Body of pancreas (tissue), 4 donors: ENCODE measurements around the gene LPAR1. TPM values are rescaled to one million over a fixed set of nuclear protein-coding genes. Genes with fewer than 3 reads are reported as not detected.

Experiments
- ATAC-seq: fragments of 150-250 bp; one replicate; pipeline ENCODE4 v1.9.1; 2016
- DNase-seq, 4 donors: peaks; one replicate each; pipeline ENCODE4 v3.0.0-alpha.2; 2019
- H3K27ac ChIP-seq, 4 donors: fragments of 200-600 bp; sonication (generic); 1 replicate in 3 of 4; 2 replicates in 1 of 4; pipeline versions ENCODE4 v1.5.1 to v1.6.1; 2016 to 2019; ENCODE audit warnings: mild to moderate bottlenecking in 1 of 4, mixed read lengths in 1 of 4, moderate library complexity in 1 of 4
- H3K27me3 ChIP-seq, 2 donors: fragments of 200-600 bp; sonication (generic); one replicate each; pipeline ENCODE4 v1.6.0; 2016; ENCODE audit warnings: mild to moderate bottlenecking in 1 of 2
- H3K36me3 ChIP-seq, 2 donors: fragments of 200-600 bp; sonication (generic); replicated peaks in 1 of 2; 2 replicates each; pipeline ENCODE4 v1.5.1; 2016; ENCODE audit warnings: low read depth in 2 of 2; ENCODE audit not compliant: insufficient read depth in 1 of 2
- H3K4me1 ChIP-seq: fragments of 200-600 bp; sonication (generic); one replicate; pipeline ENCODE4 v1.6.0; 2016
- H3K4me3 ChIP-seq, 2 donors: fragments of 200-600 bp; sonication (generic); 1 replicate in 1 of 2; 2 replicates in 1 of 2; pipeline ENCODE4 v1.5.1; 2016 to 2019
- H3K9me3 ChIP-seq, 3 donors: fragments of 200-600 bp; sonication (generic); 1 replicate in 2 of 3; 2 replicates in 1 of 3; pipeline ENCODE4 v1.5.1; 2016
- CTCF ChIP-seq, 7 experiments: fragments of 450-650 bp in 4 of 7; fragments of 200-600 bp in 3 of 7; sonication (generic) in 3 of 7; IDR thresholded peaks; one replicate each; pipeline ENCODE4 v1.5.1; 2016 to 2019; ENCODE audit warnings: antibody characterized with exemption in 7 of 7
- POLR2A ChIP-seq, 3 donors: fragments of 450-650 bp; IDR thresholded peaks; one replicate each; pipeline ENCODE4 v1.6.1; 2016; ENCODE audit warnings: antibody characterized with exemption in 3 of 3, mild to moderate bottlenecking in 2 of 3
- WGBS, 2 donors: methylation state at CpG; one replicate each; pipeline ENCODE4 v1.1.5; 2017; 5-methylcytosine and 5-hydroxymethylcytosine counted together
- intact Hi-C: fragments of 100-400 bp; cut with DNase I; formaldehyde crosslinking; loops from one replicate; pipeline ENCODE4 v1.15.1; 2023
- total RNA-seq, 2 donors: library from RNA; depleted of rRNA; stranded (reverse); fragments of >200 nt; gene quantifications; one replicate each; pipeline ENCODE4 v1.1.0, GENCODE V29; 2016

The LPAR1 gene
- total RNA-seq, 2 donors from 2014 or later: 10.9 to 13.0 TPM

GRCh38 chr9:111065414-111065813 is 27.1 kb upstream of the LPAR1 start:
- intact Hi-C loops: no loop called here

GRCh38 chr9:111064160-111064837 is 26.0 kb upstream of the LPAR1 start:
- Histone ChIP-seq H3K4me1 (no peaks in the 10 kb centered on the region), H3K36me3 (no peaks in the 10 kb centered on the region), H3K27me3 (no peaks in the 10 kb centered on the region), H3K9me3 (no peaks in the 10 kb centered on the region), H3K4me3 (no peak overlapping the region), H3K27ac (no peak overlapping the region)
- intact Hi-C loops: no loop called here
- DNase-seq: no peak
- TF ChIP-seq POLR2A (IDR thresholded peaks at IDR 0.05): no peak
- TF ChIP-seq CTCF (IDR thresholded peaks at IDR 0.05): no peak
- 53 to 56% methylated on average over 7 of the region's 7 CpGs for WGBS, 2 donors
- no peak for ATAC-seq

More at GRCh38 chr9:111065414-111065813, 27.1 kb upstream of the LPAR1 start:
- Histone ChIP-seq H3K36me3 (no peaks in the 10 kb centered on the region), H3K4me3 (no peak overlapping the region), H3K27ac (no peak overlapping the region), H3K9me3 (no peaks in the 10 kb centered on the region), H3K4me1 (no peaks in the 10 kb centered on the region), H3K27me3 (no peaks in the 10 kb centered on the region)
- 63 to 65% methylated on average over 4 of the region's 4 CpGs for WGBS, 2 donors
- DNase-seq (no peak), ATAC-seq (no peak)
- TF ChIP-seq POLR2A (IDR thresholded peaks at IDR 0.05) (no peak), CTCF (IDR thresholded peaks at IDR 0.05) (no peak)

- Histone ChIP-seq H3K27ac (no peak overlapping the region), H3K4me1 (no peaks in the 10 kb centered on the region), H3K27me3 (no peaks in the 10 kb centered on the region), H3K36me3 (no peaks in the 10 kb centered on the region), H3K9me3 (no peaks in the 10 kb centered on the region), H3K4me3 (no peak overlapping the region)
- intact Hi-C loops: no loop called here
- ATAC-seq (no peak), DNase-seq (no peak)
- 72 to 73% methylated on average over 3 of the region's 3 CpGs for WGBS, 2 donors
- no peak for TF ChIP-seq CTCF (IDR thresholded peaks at IDR 0.05)
- no peak for TF ChIP-seq POLR2A (IDR thresholded peaks at IDR 0.05)
Observed at GRCh38 chr9:111063332-111063731, 25.1 kb upstream of the LPAR1 start.

GRCh38 chr9:111058166-111058565 is 19.9 kb upstream of the LPAR1 start:
- intact Hi-C loops: no loop called here
- H3K36me3 ChIP-seq: no peaks in the 10 kb centered on the region
- no peak for ATAC-seq

More at GRCh38 chr9:111058166-111058565, 19.9 kb upstream of the LPAR1 start:
- TF ChIP-seq POLR2A (IDR thresholded peaks at IDR 0.05) (no peak), CTCF (IDR thresholded peaks at IDR 0.05) (no peak)
- 59 to 72% methylated on average over 3 of the region's 3 CpGs for WGBS, 2 donors
- no peak for DNase-seq
- Histone ChIP-seq H3K9me3 (no peaks in the 10 kb centered on the region), H3K27me3 (no peaks in the 10 kb centered on the region), H3K27ac (no peak overlapping the region), H3K4me3 (no peak overlapping the region), H3K4me1 (no peaks in the 10 kb centered on the region)
